ENCODE data around the gene PKP1. TPM values are rescaled to one million over a fixed set of nuclear protein-coding genes. Genes with fewer than 3 reads are reported as not detected.

PKP1 gene
- total and polyA plus RNA-seq, 2 donors from 2014 or later, result 0.47 to 0.63 TPM

GRCh38 chr1:201300641-201301040, 17.3 kb downstream of the PKP1 start:
- FAIRE-seq (no peak), DNase-seq (no peak)
- Histone ChIP-seq H3K27me3 (ENCODE audit: control insufficient read depth, insufficient read depth, low read length) (no peaks in the 10 kb centered on the region), H3K4me1 (ENCODE audit: control insufficient read depth in 2 of 3, insufficient read depth in 2 of 3, low read depth in 1 of 3, low read length in 3 of 3) (no peaks in the 10 kb centered on the region), H3K27ac (ENCODE audit: low read depth in 2 of 2, low read length in 2 of 2) (no peak overlapping the region), H3K36me3 (ENCODE audit: control insufficient read depth in 2 of 3, insufficient read depth in 3 of 3, low read length in 3 of 3) (no peaks in the 10 kb centered on the region), H3K9me3 (ENCODE audit: control insufficient read depth in 2 of 3, insufficient read depth in 1 of 3, low read length in 3 of 3) (no peaks in the 10 kb centered on the region), H3K4me3 (ENCODE audit: low read length in 3 of 3) (no peak overlapping the region), H3K9ac (ENCODE audit: low read length in 3 of 3) (no peak overlapping the region)
- no peak for TF ChIP-seq CTCF (IDR thresholded peaks at IDR 0.05; ENCODE audit: borderline replicate concordance, extremely low read depth, insufficient read depth)
- intact Hi-C loops (cut with DNase I), result no loop called here

- no peaks in the 10 kb centered on the region for H3K27me3 ChIP-seq (ENCODE audit: control insufficient read depth, insufficient read depth, low read length)
- no peak overlapping the region for H3K4me3 ChIP-seq (ENCODE audit: low read length in 3 of 3)
- DNase-seq, result no peak
- H3K36me3 ChIP-seq (ENCODE audit: control insufficient read depth in 2 of 3, insufficient read depth in 3 of 3, low read length in 3 of 3), result no peaks in the 10 kb centered on the region
- intact Hi-C loops (cut with DNase I), result no loop called here
- no peak overlapping the region for H3K9ac ChIP-seq (ENCODE audit: low read length in 3 of 3)
- no peak overlapping the region for H3K27ac ChIP-seq (ENCODE audit: low read depth in 2 of 2, low read length in 2 of 2)
- FAIRE-seq, result no peak
- no peak for TF ChIP-seq CTCF (IDR thresholded peaks at IDR 0.05; ENCODE audit: borderline replicate concordance, extremely low read depth, insufficient read depth)
- no peaks in the 10 kb centered on the region for H3K9me3 ChIP-seq (ENCODE audit: control insufficient read depth in 2 of 3, insufficient read depth in 1 of 3, low read length in 3 of 3)
- H3K4me1 ChIP-seq (ENCODE audit: control insufficient read depth in 2 of 3, insufficient read depth in 2 of 3, low read depth in 1 of 3, low read length in 3 of 3), result no peaks in the 10 kb centered on the region
Measured at GRCh38 chr1:201302163-201303152, 19.2 kb downstream of the PKP1 start.

GRCh38 chr1:201304126-201304525, 20.8 kb downstream of the PKP1 start:
- Histone ChIP-seq H3K27ac (ENCODE audit: low read depth in 2 of 2, low read length in 2 of 2) (no peak overlapping the region), H3K4me1 (ENCODE audit: control insufficient read depth in 2 of 3, insufficient read depth in 2 of 3, low read depth in 1 of 3, low read length in 3 of 3) (no peaks in the 10 kb centered on the region), H3K36me3 (ENCODE audit: control insufficient read depth in 2 of 3, insufficient read depth in 3 of 3, low read length in 3 of 3) (no peaks in the 10 kb centered on the region), H3K27me3 (ENCODE audit: control insufficient read depth, insufficient read depth, low read length) (no peaks in the 10 kb centered on the region), H3K4me3 (ENCODE audit: low read length in 3 of 3) (no peak overlapping the region), H3K9ac (ENCODE audit: low read length in 3 of 3) (no peak overlapping the region), H3K9me3 (ENCODE audit: control insufficient read depth in 2 of 3, insufficient read depth in 1 of 3, low read length in 3 of 3) (no peaks in the 10 kb centered on the region)
- intact Hi-C loops (cut with DNase I), result no loop called here
- no peak for FAIRE-seq
- no peak for DNase-seq
- TF ChIP-seq CTCF (IDR thresholded peaks at IDR 0.05; ENCODE audit: borderline replicate concordance, extremely low read depth, insufficient read depth), result no peak

Measured in kidney (tissue), 14 donors.